KMS-11 (cell line): ENCODE results near the gene ZSWIM6.

Experiments used
- H2AFZ ChIP-seq: fragments of 200-600 bp; sonication (generic); 2 replicates; pipeline ENCODE4 v1.6.1; 2016; ENCODE audit warnings: antibody characterized with exemption, mixed run types, low read depth
- H3K27ac ChIP-seq: fragments of 200-600 bp; sonication (generic); 2 replicates; pipeline ENCODE4 v1.6.1; 2016; ENCODE audit warnings: mild to moderate bottlenecking, mixed run types
- H3K27me3 ChIP-seq: fragments of 200-600 bp; sonication (generic); 2 replicates; pipeline ENCODE4 v1.6.1; 2017; ENCODE audit warnings: mild to moderate bottlenecking, low read depth, mixed run types, moderate library complexity; ENCODE audit not compliant: insufficient read depth
- H3K36me3 ChIP-seq: fragments of 200-600 bp; sonication (generic); 2 replicates; pipeline ENCODE4 v1.6.1; 2017; ENCODE audit warnings: mild to moderate bottlenecking, mixed run types; ENCODE audit not compliant: insufficient read depth
- H3K4me1 ChIP-seq: fragments of 200-600 bp; sonication (generic); 2 replicates; pipeline ENCODE4 v1.6.1; 2016; ENCODE audit warnings: mild to moderate bottlenecking, low read depth, mixed run types; ENCODE audit not compliant: poor library complexity, severe bottlenecking
- H3K4me2 ChIP-seq: fragments of 200-600 bp; sonication (generic); 2 replicates; pipeline ENCODE4 v1.7.0; 2016; ENCODE audit warnings: mild to moderate bottlenecking, mixed run types
- H3K4me3 ChIP-seq: fragments of 200-600 bp; sonication (generic); IDR thresholded peaks from 2 replicates; pipeline ENCODE4 v1.6.1; 2017; ENCODE audit warnings: low read depth, low read length, mixed read lengths; ENCODE audit not compliant: insufficient read depth
- H3K79me2 ChIP-seq: fragments of 200-600 bp; sonication (generic); 2 replicates; pipeline ENCODE4 v1.6.1; 2016; ENCODE audit warnings: low read depth, mixed run types; ENCODE audit not compliant: insufficient read depth
- H3K9ac ChIP-seq: fragments of 200-600 bp; sonication (generic); 2 replicates; pipeline ENCODE4 v1.6.1; 2016; ENCODE audit warnings: mild to moderate bottlenecking, mixed run types
- H4K20me1 ChIP-seq: fragments of 200-600 bp; sonication (generic); 2 replicates; pipeline ENCODE4 v1.6.1; 2016; ENCODE audit warnings: mild to moderate bottlenecking, mixed run types; ENCODE audit not compliant: insufficient read depth
- TF ChIP-seq, protein P1 (sequence below): fragments of 200-600 bp; sonication (generic); conservative IDR thresholded peaks from 2 replicates; pipeline ENCODE4 v1.6.1; 2017; ENCODE audit warnings: low read depth, mild to moderate bottlenecking, antibody characterized with exemption, low read length, moderate library complexity, mixed read lengths

ZSWIM6 gene

DNA sequence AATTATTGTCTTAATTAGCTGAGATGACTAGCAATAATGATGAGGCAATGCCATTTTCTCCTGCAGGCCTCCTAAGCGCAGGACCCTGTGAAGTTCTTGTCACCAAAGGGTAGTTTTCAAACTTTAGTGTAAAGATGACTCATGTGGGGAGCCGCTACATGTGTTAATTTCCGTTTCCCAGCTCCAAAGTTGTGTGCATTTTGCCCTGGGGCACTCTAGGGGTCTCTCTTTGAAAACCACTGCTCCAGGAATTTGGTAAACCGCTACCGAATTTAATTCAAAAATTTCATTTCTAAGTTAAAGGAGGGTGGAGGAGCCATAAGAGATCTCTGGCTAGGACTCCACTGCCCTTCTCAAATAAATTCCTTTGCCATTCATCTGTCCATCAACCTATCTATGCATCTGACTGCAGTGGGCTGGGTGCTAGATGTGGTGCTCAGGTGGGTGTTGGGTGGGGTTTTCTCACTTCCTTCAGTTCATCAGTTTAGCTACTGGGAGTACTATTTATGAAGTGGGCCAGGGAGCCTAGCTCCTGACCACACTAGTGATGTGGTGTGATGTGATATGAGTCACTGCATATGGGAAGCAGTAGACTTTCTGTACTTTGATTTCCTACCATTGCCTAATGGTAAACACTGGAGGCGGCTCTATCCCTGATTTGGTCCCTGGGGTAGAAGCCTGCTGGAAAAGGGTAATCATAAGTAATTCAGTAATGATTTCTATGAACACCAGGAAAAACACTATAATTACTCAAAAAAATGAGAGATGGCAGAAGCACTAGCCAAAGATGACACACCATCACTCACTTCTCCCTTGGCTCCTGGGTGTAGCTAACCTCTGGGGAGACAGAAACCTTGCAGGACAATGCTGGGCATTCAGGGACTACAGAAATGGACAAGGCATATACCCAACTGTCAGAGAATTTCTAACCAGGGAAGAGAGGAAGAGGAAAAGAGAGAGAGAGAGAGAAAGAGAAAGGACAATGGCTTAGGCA, 4.0 kb upstream of the ZSWIM6 start:
- H3K27ac ChIP-seq: no peak overlapping the region
- H3K79me2 ChIP-seq: no peaks in the 10 kb centered on the region; the same call in 1 of the 2 replicates
- no peak overlapping the region for H3K9ac ChIP-seq
- no peak overlapping the region for H3K4me3 ChIP-seq
- peaks cover 36% of the 10 kb centered on the region for H3K4me1 ChIP-seq
- TF ChIP-seq, protein P1, sequence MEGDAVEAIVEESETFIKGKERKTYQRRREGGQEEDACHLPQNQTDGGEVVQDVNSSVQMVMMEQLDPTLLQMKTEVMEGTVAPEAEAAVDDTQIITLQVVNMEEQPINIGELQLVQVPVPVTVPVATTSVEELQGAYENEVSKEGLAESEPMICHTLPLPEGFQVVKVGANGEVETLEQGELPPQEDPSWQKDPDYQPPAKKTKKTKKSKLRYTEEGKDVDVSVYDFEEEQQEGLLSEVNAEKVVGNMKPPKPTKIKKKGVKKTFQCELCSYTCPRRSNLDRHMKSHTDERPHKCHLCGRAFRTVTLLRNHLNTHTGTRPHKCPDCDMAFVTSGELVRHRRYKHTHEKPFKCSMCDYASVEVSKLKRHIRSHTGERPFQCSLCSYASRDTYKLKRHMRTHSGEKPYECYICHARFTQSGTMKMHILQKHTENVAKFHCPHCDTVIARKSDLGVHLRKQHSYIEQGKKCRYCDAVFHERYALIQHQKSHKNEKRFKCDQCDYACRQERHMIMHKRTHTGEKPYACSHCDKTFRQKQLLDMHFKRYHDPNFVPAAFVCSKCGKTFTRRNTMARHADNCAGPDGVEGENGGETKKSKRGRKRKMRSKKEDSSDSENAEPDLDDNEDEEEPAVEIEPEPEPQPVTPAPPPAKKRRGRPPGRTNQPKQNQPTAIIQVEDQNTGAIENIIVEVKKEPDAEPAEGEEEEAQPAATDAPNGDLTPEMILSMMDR: no peak
- no peaks in the 10 kb centered on the region for H3K36me3 ChIP-seq
- H3K27me3 ChIP-seq: 0 out of 2 replicates have a peak, but pooled peaks cover 4% of the 10 kb centered on the region
- no peaks in the 10 kb centered on the region for H4K20me1 ChIP-seq
- no peak overlapping the region for H2AFZ ChIP-seq
- H3K4me2 ChIP-seq: peak overlapping the region; percentile 3; the same call in 1 of the 2 replicates

DNA sequence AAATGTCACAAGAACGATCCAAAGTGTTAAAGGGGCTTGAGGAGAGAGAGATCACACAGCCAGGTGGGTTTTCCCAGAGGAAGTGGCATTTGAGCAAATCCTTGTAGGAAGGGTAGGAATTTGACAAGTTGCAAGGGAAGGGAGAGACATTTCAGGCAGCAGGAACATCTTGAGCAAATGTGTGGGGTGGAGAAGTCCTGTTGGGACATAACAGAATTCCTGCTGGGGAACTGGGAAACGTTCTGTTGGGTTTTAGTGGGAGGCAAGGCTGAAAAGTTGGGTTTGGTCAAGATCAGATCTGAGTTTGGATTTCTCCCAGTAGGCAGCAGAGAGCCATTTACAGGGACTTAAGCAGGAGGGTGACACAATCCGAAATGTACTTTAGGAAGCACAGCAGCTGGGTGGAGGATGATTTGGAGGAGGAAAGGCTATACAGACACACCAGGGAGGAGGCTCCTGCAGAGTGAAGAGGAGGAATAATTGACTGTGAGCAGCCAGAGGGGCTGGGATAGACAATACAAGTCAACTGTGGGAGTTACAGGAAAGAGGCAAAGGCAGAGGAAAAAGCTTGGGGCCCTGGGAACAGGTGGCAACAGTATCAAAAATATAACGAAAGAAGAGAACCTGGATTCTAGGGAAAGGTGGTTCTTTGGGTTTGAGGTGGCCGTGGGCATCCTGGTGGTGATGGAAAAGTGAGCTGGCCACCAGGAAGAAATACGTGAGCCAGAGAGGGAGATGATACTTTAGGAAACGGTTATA, 3.1 kb upstream of the ZSWIM6 start:
- H3K4me1 ChIP-seq: peaks cover 29% of the 10 kb centered on the region
- TF ChIP-seq, protein P1: no peak
- H3K36me3 ChIP-seq: no peaks in the 10 kb centered on the region
- peaks cover 8% of the 10 kb centered on the region; the same call in 1 of the 2 replicates for H3K79me2 ChIP-seq
- no peak overlapping the region for H3K9ac ChIP-seq
- H3K4me3 ChIP-seq: no peak overlapping the region
- peaks cover 5% of the 10 kb centered on the region; the same call in 1 of the 2 replicates for H4K20me1 ChIP-seq
- H3K27me3 ChIP-seq: 0 out of 2 replicates have a peak, but pooled peaks cover 4% of the 10 kb centered on the region
- H3K27ac ChIP-seq: no peak overlapping the region
- peak overlapping the region; percentile 97; the same call in 1 of the 2 replicates for H3K4me2 ChIP-seq
- H2AFZ ChIP-seq: no peak overlapping the region

DNA sequence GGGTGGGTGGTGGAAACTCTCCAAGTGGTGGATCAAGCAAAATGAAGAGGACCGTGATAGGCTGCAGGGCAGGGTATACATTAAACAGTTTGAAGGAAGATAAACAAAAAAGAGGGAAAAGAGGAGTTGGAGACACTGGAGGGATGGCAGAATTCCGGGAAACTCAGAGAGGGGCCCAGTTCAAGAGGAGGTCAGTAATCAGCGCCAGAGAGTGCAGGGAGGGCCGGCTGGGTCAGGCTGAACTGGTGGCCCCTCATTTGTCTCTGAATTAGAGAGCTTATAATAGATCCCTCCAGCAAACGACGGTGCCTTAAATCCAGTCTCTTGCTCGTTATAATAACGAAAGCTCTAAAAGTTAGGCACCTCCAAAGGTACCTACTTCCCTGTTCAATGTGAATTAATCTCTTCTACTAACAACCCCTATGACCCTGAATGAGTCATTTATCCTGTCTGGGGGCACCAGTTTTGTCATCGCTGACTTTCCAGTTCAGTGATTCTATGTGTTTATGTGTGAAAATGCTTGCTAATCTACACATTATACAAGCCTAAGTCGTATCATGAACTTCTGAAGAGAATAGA, 2.4 kb upstream of the ZSWIM6 start:
- Histone ChIP-seq H4K20me1 (peaks cover 12% of the 10 kb centered on the region), H3K4me1 (peaks cover 35% of the 10 kb centered on the region), H3K4me3 (no peak overlapping the region), H2AFZ (peak overlapping the region; percentile 85), H3K36me3 (no peaks in the 10 kb centered on the region), H3K27me3 (peaks cover 4% of the 10 kb centered on the region; the same call in 1 of the 2 replicates), H3K27ac (peak overlapping the region; percentile 57; the same call in 1 of the 2 replicates), H3K9ac (peak overlapping the region; percentile 71; the same call in 1 of the 2 replicates), H3K79me2 (peaks cover 15% of the 10 kb centered on the region), H3K4me2 (peak overlapping the region; percentile 97)
- TF ChIP-seq, protein P1: no peak

DNA sequence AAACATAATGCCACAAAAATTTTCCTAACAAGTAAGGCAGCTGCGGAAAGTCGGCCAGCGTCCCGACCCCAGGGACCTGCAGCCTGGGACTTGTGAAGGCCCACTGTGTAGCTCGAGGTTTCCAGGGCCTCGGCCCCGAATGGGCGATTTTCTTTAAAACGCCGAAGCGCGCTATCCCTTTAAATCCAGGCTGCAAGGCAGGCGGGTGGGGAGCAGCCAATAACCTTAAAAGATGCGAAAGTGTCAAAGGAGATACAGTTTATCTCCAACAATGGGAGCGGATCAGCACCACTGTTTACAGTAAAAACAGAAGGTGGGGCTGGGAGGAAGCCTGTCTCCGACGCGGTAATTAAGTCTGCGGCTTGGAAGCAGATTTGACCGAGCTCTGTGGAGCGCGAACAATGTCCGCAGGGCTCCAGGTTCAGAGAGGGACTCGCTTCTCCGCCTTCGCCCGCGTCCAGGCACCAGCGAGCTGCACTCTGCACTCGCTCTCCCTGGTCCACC, 1.7 kb upstream of the ZSWIM6 start:
- Histone ChIP-seq H3K4me1 (peaks cover 42% of the 10 kb centered on the region), H3K4me2 (peak overlapping the region; percentile 97), H2AFZ (peak overlapping the region; percentile 85), H3K4me3 (no peak overlapping the region), H4K20me1 (peaks cover 17% of the 10 kb centered on the region), H3K9ac (peak overlapping the region; percentile 71; the same call in 1 of the 2 replicates), H3K36me3 (no peaks in the 10 kb centered on the region), H3K27me3 (peaks cover 7% of the 10 kb centered on the region; the same call in 1 of the 2 replicates), H3K27ac (peak overlapping the region; percentile 57), H3K79me2 (peaks cover 22% of the 10 kb centered on the region)
- TF ChIP-seq, protein P1: no peak
